K562 (cell line): Measurements from ENCODE around the gene TMEM205. TPM values are rescaled to one million over a fixed set of nuclear protein-coding genes. Genes with fewer than 3 reads are reported as not detected.

Experiments used
- ATAC-seq: fragments of 200-7000 bp; cut with Tn5 transposase; 3 replicates; pipeline ENCODE4 v1.9.1; 2020; ENCODE audit warnings: moderate library complexity
- BruUV-seq: library from RNA; stranded (reverse); fragments of 400-500 nt; replicated peaks from 2 replicates; lab custom pipeline; 2021; lab: Mats Ljungman, UMichigan
- CTCF ChIA-PET: fragments of 300-600 bp; formaldehyde crosslinking; extraction: SDS; loops from one replicate; lab custom pipeline; 2021; ENCODE audit warnings: low intra/inter-chr PET ratio; lab: Yijun Ruan, JAX
- POLR2A ChIA-PET: fragments of 300-600, 350-650 bp; sonication (Branson Sonifier 250); formaldehyde crosslinking; extraction: SDS; loops from one replicate; lab custom pipeline; 2021; ENCODE audit warnings: antibody characterized with exemption, inconsistent platforms; lab: Yijun Ruan, JAX
- DNase-seq, 4 experiments: peaks; one replicate each; pipeline versions ENCODE4 v3.0.0 to v3.0.0-alpha.2; 2011 to 2018; ENCODE audit warnings: low spot score in 3 of 4, mixed read lengths in 3 of 4; ENCODE audit errors: extremely low read depth in 1 of 4
- FAIRE-seq: peaks from 2 replicates; lab custom pipeline; 2011; peaks lifted over from hg19 to GRCh38; lab: Jason Lieb, UNC
- H2AFZ ChIP-seq: 2 replicates; pipeline ENCODE4 v1.6.0; 2011; ENCODE audit warnings: low read depth, low read length, control low read depth, inconsistent platforms
- H3K27ac ChIP-seq: fragments of 200-600 bp; 3 replicates; pipeline ENCODE4 v1.8.0; 2011; ENCODE audit warnings: low read depth, mild to moderate bottlenecking, control low read depth, inconsistent platforms, low read length, moderate library complexity, mixed read lengths; ENCODE audit errors: extremely low read depth
- H3K27me3 ChIP-seq, 2 experiments: fragments of 300-600 bp in 1 of 2; 2 replicates in 1 of 2; 3 replicates in 1 of 2; pipeline versions ENCODE4 v1.6.0 to v1.8.0; 2011; ENCODE audit warnings: inconsistent platforms in 2 of 2, low read length in 2 of 2, mild to moderate bottlenecking in 1 of 2, mixed read lengths in 1 of 2, moderate library complexity in 1 of 2; ENCODE audit not compliant: control insufficient read depth in 2 of 2, insufficient read depth in 2 of 2
- H3K36me3 ChIP-seq: fragments of 300-600 bp; 3 replicates; pipeline ENCODE4 v1.8.0; 2011; ENCODE audit warnings: mild to moderate bottlenecking, low read length, inconsistent platforms; ENCODE audit not compliant: control insufficient read depth, insufficient read depth
- H3K4me1 ChIP-seq, 2 experiments: fragments of 200-600 bp in 1 of 2; replicated peaks in 1 of 2; 2 replicates in 1 of 2; 3 replicates in 1 of 2; pipeline versions ENCODE4 v1.5.1 to v1.8.0; 2011; ENCODE audit warnings: inconsistent platforms in 2 of 2, low read length in 2 of 2, mild to moderate bottlenecking in 1 of 2, mixed read lengths in 1 of 2, moderate library complexity in 1 of 2; ENCODE audit not compliant: control insufficient read depth in 2 of 2, insufficient read depth in 2 of 2
- H3K4me2 ChIP-seq: 2 replicates; pipeline ENCODE4 v1.6.1; 2011; ENCODE audit warnings: low read length, control low read depth, inconsistent platforms, mixed read lengths; ENCODE audit not compliant: insufficient read depth
- H3K4me3 ChIP-seq: fragments of 200-600 bp; sonication (generic), shearing (Covaris generic); 2 replicates; pipeline ENCODE4 v1.5.1; 2016; ENCODE audit warnings: control low read depth, inconsistent platforms
- H3K79me2 ChIP-seq: fragments of 200-600 bp; 3 replicates; pipeline ENCODE4 v1.8.0; 2011; ENCODE audit warnings: low read length, inconsistent platforms; ENCODE audit not compliant: control insufficient read depth, insufficient read depth
- H3K9ac ChIP-seq, 2 experiments: 2 replicates each; pipeline versions ENCODE4 v1.6.0 to v1.6.1; 2011; ENCODE audit warnings: low read depth in 2 of 2, low read length in 2 of 2, control low read depth in 1 of 2, inconsistent platforms in 1 of 2, mild to moderate bottlenecking in 1 of 2, mixed read lengths in 1 of 2; ENCODE audit not compliant: insufficient read depth in 1 of 2
- H3K9me1 ChIP-seq: one replicate; pipeline ENCODE4 v1.6.0; 2011; ENCODE audit warnings: inconsistent platforms, mild to moderate bottlenecking, low read length, moderate library complexity; ENCODE audit not compliant: control insufficient read depth, insufficient read depth
- H3K9me3 ChIP-seq: replicated peaks from 2 replicates; pipeline ENCODE4 v1.5.1; 2011; ENCODE audit warnings: low read depth, low read length, inconsistent platforms; ENCODE audit not compliant: control insufficient read depth, insufficient read depth
- H4K20me1 ChIP-seq: replicated peaks from 2 replicates; pipeline ENCODE4 v1.6.1; 2011; ENCODE audit warnings: low read length, inconsistent platforms, mixed read lengths; ENCODE audit not compliant: control insufficient read depth, insufficient read depth
- ARID4B ChIP-seq: sonication (generic); formaldehyde crosslinking; IDR thresholded peaks from 2 replicates; pipeline ENCODE4 v1.8.0; 2022; ENCODE audit warnings: mild to moderate bottlenecking, missing genetic modification reagents
- ATF7 ChIP-seq: fragments of 450-650 bp; IDR thresholded peaks from 2 replicates; pipeline ENCODE4 v1.7.1; 2014; ENCODE audit warnings: mild to moderate bottlenecking, moderate library complexity
- BRF2 ChIP-seq: IDR thresholded peaks from 3 replicates; pipeline ENCODE4 v1.6.1; 2011; ENCODE audit warnings: borderline replicate concordance, mild to moderate bottlenecking; ENCODE audit not compliant: insufficient read length, insufficient read depth
- CTCF ChIP-seq, 3 experiments: IDR thresholded peaks in 2 of 3; conservative IDR thresholded peaks in 1 of 3; 2 replicates each; pipeline ENCODE4 v1.5.1; 2011 to 2012; ENCODE audit warnings: low read length in 3 of 3, mild to moderate bottlenecking in 3 of 3, control low read depth in 2 of 3, improper control_type of control experiment in 1 of 3, inconsistent platforms in 1 of 3, low read depth in 1 of 3, mixed read lengths in 1 of 3, moderate library complexity in 1 of 3; ENCODE audit not compliant: insufficient read depth in 2 of 3
- DDX20 ChIP-seq: fragments of 450-650 bp; IDR thresholded peaks from 2 replicates; pipeline ENCODE4 v1.6.1; 2016; ENCODE audit warnings: missing genetic modification characterization, low read depth, mild to moderate bottlenecking, missing compliant biosample characterization, moderate library complexity
- KAT8 ChIP-seq: fragments of 450-650 bp; IDR thresholded peaks from 2 replicates; pipeline ENCODE4 v1.6.1; 2016; ENCODE audit warnings: low read depth, mild to moderate bottlenecking
- NR2F6 ChIP-seq: fragments of 450-650 bp; formaldehyde crosslinking; IDR thresholded peaks from 2 replicates; pipeline ENCODE4 v1.4.0; 2020; ENCODE audit warnings: mild to moderate bottlenecking
- RNF2 ChIP-seq: sonication (generic); IDR thresholded peaks from 2 replicates; pipeline ENCODE4 v1.6.1; 2016
- SRSF9 ChIP-seq: fragments of 200-400 bp; formaldehyde crosslinking; IDR thresholded peaks from 2 replicates; pipeline ENCODE4 v1.6.1; 2017; ENCODE audit warnings: low read depth, low read length, borderline replicate concordance
- TAF15 ChIP-seq: fragments of 200-400 bp; formaldehyde crosslinking; IDR thresholded peaks from 2 replicates; pipeline ENCODE4 v1.6.1; 2017; ENCODE audit warnings: mild to moderate bottlenecking, low read depth, low read length, moderate library complexity
- ZNF41 ChIP-seq: fragments of 250-450 bp; sonication (Bioruptor Pico); conservative IDR thresholded peaks from 2 replicates; pipeline ENCODE4 v1.4.0; 2020; ENCODE audit warnings: mild to moderate bottlenecking
- ZNF695 ChIP-seq: fragments of 450-650 bp; formaldehyde crosslinking; IDR thresholded peaks from 2 replicates; pipeline ENCODE4 v1.4.0; 2020; ENCODE audit warnings: mild to moderate bottlenecking, moderate library complexity
- WGBS: fragments of 100-300 bp; shearing (Covaris generic); methylation state at CpG from one replicate; pipeline ENCODE4 v1.1.6; 2016; ENCODE audit warnings: low coverage, mixed read lengths; ENCODE audit not compliant: insufficient coverage; ENCODE audit errors: missing lambda C conversion rate; 5-methylcytosine and 5-hydroxymethylcytosine counted together
- in situ Hi-C: fragments of 300-500 bp; cut with MboI; formaldehyde crosslinking; loops from 4 replicates; pipeline ENCODE4 v1.15.0; 2018; ENCODE audit warnings: inconsistent platforms, mixed read lengths
- intact Hi-C: fragments of 100-400 bp; cut with micrococcal nuclease; formaldehyde crosslinking; loops from 2 replicates; pipeline ENCODE4 v1.14.2; 2022
- polyA plus RNA-seq, 8 experiments: library from polyadenylated mRNA; depleted of rRNA in 4 of 8; stranded (reverse) in 5 of 8; unstranded in 3 of 8; fragments of >200 nt; fragmentation: Nextera tagmentation in 2 of 8; fragmentation: Illumina TruSeq in 1 of 8; extraction: Ambion mirVana in 2 of 8; extraction: Trizol in 1 of 8; gene quantifications; 2 replicates each; pipeline versions ENCODE4 v1.2.1 to v1.2.3, GENCODE V29; 2011 to 2014; ENCODE audit warnings: inconsistent platforms in 1 of 8, missing spikeins in 1 of 8
- total RNA-seq, 7 experiments: library from RNA; depleted of rRNA in 6 of 7; stranded (reverse); fragments of >200 nt in 6 of 7; fragmentation: Illumina TruSeq in 2 of 7; extraction: Trizol in 2 of 7; gene quantifications; 2 replicates each; pipeline versions ENCODE4 v1.2.1 to v1.2.3, GENCODE V29; 2011 to 2021; ENCODE audit warnings: low replicate concordance in 1 of 7

The TMEM205 gene
- total and polyA plus RNA-seq, 9 of the 15 experiments (the other 6 are each of a cell fraction or from before 2014, with no cell fraction given), result 21.3 to 81.5 (median 44.1) TPM

- H4K20me1 ChIP-seq, result no peaks in the 10 kb centered on the region; the same call in 1 of the 2 replicates
- H3K4me1 ChIP-seq, result peaks cover 8 to 50% of the 10 kb centered on the region in 2 experiments; a peak in 3 of 5 replicates
- peak; percentile 88 to 95 (median 88) for DNase-seq
- CTCF ChIA-PET, result interaction anchor here (0.6 kb wide), 1 partner anchor 153 kb away, joined by 3 read pairs; no protein-coding TSS in a partner anchor
- peak overlapping the region; percentile 80 for H2AFZ ChIP-seq
- H3K9ac ChIP-seq, result peak overlapping the region; percentile 64 to 91
- WGBS, result under 1% methylated on average over 47 of the region's 65 CpGs
- peaks cover 3% of the 10 kb centered on the region for H3K9me1 ChIP-seq
- ATAC-seq, result peak; percentile 89
- H3K27ac ChIP-seq, result peak overlapping the region; percentile 70
- H3K79me2 ChIP-seq, result peaks cover 16% of the 10 kb centered on the region; the same call in 2 of the 3 replicates
- in situ Hi-C loops (no loop called here), intact Hi-C loops (loop anchor here (5.0 kb wide), 2 partner anchors 91 to 99 kb away; partner anchors contain the start of gene ELAVL3)
- peaks cover 32% of the 10 kb centered on the region for H3K36me3 ChIP-seq
- H3K4me2 ChIP-seq, result peak overlapping the region; percentile 90
- no peaks in the 10 kb centered on the region for H3K27me3 ChIP-seq
- POLR2A ChIA-PET, result interaction anchor here (0.6 to 2.8 kb wide), 10 partner anchors 9 to 919 kb away, joined by 3 to 20 read pairs (median 3); partner anchors contain the start of genes ODAD3 and SWSAP1
- TSS peak; percentile 51 for BruUV-seq
- no peaks in the 10 kb centered on the region for H3K9me3 ChIP-seq
- peak; percentile 92 for FAIRE-seq
- peak overlapping the region; percentile 50 for H3K4me3 ChIP-seq
- TF ChIP-seq KAT8, result no peak
- TF ChIP-seq RNF2, result 0 out of 2 replicates have a peak, but pooled peaks have one; percentile 12
- no peak for TF ChIP-seq TAF15
- no peak for TF ChIP-seq BRF2
- peak; percentile 95 to 98 (median 96) for TF ChIP-seq CTCF (IDR thresholded peaks at IDR 0.05 in 2 of 3, conservative IDR thresholded peaks at IDR 0.05 in 1 of 3; ENCODE audit: insufficient read depth in 2 of 3, low read depth in 1 of 3, low read length in 3 of 3)
- no peak for TF ChIP-seq ZNF41 (CRISPR knock-in tag)
- no peak for TF ChIP-seq NR2F6 (CRISPR knock-in tag)
- no peak for TF ChIP-seq SRSF9
- TF ChIP-seq ARID4B (CRISPR knock-in tag), result no peak
- TF ChIP-seq DDX20, result no peak
- peak; percentile 54; the same call in 1 of the 2 replicates for TF ChIP-seq ATF7
- no peak for TF ChIP-seq ZNF695 (CRISPR knock-in tag)
Observed at GRCh38 chr19:11382898-11383705, 37.0 kb upstream of the TMEM205 start.
